D721Med (cell line): ENCODE measurements around the gene FRMD1.

Experiments
- DNase-seq: peaks from one replicate; pipeline ENCODE4 v3.0.0; 2011; ENCODE audit warnings: low spot score; ENCODE audit not compliant: insufficient read length
- FAIRE-seq: peaks from 2 replicates; lab custom pipeline; 2011; peaks lifted over from hg19 to GRCh38; lab: Jason Lieb, UNC
- TF ChIP-seq, protein P1 (sequence below): IDR thresholded peaks from 2 replicates; pipeline ENCODE4 v1.5.1; 2012; ENCODE audit warnings: mild to moderate bottlenecking, control low read depth; ENCODE audit not compliant: insufficient read depth; ENCODE audit errors: missing control alignments

FRMD1 gene

DNA sequence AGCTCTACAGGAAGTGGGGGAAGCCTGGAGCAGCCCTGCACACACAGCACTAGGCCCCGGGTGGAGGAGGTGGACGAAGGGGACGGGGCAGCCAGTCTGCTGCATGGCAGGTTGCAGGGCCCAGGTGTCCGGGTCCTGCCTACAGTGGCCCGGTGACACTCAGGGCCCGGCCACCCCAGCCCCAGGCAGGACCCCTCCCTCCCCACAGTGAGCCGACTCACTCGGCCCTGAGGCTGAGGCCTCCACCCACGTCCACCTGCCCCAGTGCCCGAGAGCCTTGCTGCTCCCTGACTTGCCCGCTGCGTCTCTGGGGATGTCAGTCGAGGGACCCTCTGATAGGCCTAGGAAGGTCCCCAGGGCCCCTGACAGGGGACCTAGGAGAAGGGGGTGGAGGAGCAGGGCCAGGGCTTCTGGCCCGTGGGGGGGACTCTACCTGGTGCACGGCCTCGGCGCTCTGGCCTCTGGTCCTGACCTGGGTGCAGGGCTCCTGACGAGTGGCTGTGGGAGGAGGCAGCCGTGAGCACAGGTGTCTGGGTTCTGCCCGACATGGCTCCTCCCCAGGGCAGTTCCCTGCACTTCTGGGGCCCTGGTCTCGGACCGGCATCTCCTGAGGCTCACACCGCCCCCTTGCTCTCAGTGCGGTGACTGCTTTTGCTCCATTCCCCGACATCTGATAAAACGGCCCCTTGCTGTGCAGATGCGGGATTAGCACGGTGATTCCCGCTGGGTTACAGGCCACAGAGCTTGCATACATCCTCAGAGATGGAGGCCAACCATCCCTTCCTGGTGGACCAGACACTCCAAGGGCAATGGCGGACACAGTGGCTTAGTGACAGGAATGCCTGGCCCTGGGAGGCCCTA lies 20.1 kb downstream of the FRMD1 start:
- TF ChIP-seq, protein P1, sequence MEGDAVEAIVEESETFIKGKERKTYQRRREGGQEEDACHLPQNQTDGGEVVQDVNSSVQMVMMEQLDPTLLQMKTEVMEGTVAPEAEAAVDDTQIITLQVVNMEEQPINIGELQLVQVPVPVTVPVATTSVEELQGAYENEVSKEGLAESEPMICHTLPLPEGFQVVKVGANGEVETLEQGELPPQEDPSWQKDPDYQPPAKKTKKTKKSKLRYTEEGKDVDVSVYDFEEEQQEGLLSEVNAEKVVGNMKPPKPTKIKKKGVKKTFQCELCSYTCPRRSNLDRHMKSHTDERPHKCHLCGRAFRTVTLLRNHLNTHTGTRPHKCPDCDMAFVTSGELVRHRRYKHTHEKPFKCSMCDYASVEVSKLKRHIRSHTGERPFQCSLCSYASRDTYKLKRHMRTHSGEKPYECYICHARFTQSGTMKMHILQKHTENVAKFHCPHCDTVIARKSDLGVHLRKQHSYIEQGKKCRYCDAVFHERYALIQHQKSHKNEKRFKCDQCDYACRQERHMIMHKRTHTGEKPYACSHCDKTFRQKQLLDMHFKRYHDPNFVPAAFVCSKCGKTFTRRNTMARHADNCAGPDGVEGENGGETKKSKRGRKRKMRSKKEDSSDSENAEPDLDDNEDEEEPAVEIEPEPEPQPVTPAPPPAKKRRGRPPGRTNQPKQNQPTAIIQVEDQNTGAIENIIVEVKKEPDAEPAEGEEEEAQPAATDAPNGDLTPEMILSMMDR, result no peak
- no peak for DNase-seq
- no peak for FAIRE-seq

GRCh38 chr6:168057836-168058235 lies 21.2 kb downstream of the FRMD1 start:
- no peak for DNase-seq
- TF ChIP-seq, protein P1, result no peak
- FAIRE-seq, result no peak

GRCh38 chr6:168056892-168057527 lies 22.0 kb downstream of the FRMD1 start:
- TF ChIP-seq, protein P1, result no peak
- FAIRE-seq (no peak), DNase-seq (no peak)

DNA sequence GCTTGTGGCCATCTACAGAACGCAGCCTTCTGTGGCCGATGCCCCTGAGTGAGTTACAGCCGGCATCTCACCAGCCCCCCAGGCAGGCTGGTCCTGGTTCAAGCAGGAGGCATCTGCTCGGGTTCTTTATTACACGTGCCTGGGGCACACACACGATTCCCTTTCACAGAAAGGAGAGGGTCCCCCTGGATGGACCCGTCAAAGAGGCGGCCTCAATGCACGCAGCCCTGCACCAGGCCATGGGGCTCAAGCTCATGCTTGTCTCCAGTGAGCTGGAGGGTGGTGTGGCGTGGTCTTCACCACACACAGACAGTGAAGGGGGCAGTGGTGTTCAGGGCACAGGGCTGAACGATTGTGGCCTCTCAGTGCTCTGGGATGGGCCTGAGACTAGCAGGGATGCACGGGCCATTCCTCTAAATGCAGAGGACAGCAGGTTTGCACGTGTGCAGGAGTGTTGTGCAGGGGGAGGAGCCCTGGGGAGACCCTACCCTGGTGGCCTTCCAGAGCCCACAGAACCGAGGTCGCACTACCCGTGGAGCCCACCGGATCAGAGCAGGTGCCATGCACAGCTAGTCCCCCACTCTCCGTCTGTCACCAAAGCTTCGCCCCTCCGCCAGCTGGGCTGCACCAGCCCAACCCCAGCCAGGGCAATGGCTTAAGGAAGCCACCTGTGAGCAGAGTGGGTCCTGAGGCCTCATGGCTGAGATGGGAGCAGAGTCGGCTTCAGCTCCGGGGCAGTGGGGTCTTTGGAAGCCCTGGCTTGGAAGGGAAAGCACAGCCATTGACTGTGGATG lies 23.1 kb downstream of the FRMD1 start:
- FAIRE-seq (no peak), DNase-seq (no peak)
- TF ChIP-seq, protein P1, result no peak

- no peak for FAIRE-seq
- TF ChIP-seq, protein P1, result no peak
- DNase-seq, result no peak
Measured at GRCh38 chr6:168054765-168055560, 24.0 kb downstream of the FRMD1 start.

GRCh38 chr6:168053957-168054471 lies 25.0 kb downstream of the FRMD1 start:
- no peak for DNase-seq
- TF ChIP-seq, protein P1, result no peak
- FAIRE-seq, result no peak
